ENCODE data around the gene ADAMTS2. TPM values are rescaled to one million over a fixed set of nuclear protein-coding genes. Genes with fewer than 3 reads are reported as not detected.

Gene ADAMTS2
- total and polyA plus RNA-seq, 2 of the 4 experiments (the other 2 are of a cell fraction) = 19.0 to 58.8 TPM

DNA sequence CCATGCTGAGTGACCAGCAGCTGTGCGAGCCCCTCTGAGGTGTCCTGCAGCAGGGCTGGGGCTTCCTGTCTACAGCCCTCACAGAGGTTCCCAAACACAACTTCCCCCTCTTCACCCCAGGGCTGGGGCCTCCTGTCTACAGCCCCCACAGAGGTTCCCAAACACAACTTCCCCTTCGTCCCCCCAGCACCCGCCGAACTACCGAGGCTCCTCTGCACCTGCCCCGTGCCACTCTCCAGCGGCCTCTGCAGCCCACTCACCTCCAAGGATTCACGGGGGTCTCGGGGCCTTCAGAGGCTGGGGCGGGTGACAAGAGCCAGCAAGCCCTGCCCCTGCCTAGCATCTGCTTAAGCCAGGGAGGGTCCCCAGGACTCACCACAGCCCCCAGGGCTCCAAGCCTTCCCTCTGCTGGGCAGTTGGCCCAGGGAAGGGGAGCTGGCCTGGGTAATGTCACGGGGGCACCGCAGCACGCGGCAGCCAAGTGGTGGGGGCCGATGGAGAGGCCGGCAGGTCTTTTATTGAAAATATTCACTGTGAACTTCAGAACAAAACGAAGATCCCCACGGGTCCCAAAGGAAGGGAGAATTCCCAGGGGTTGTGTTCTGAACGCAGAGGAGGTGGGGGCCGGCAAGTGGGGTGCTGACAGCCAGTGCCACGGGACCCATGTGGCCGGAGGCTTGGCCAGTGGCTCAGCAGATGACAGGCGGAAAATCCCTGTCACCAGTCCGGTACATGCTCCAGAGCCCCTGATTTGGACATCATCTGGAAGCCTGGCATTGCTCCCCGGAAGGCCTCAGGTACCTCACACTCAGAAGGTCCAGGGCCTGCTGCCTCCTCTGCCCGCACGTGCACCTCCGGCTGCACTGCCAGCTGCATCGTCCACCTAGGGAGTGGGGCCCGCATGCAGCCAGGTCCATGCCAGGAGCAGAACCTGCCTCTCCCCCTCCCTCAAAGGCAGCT, 125.3 kb downstream of the ADAMTS2 start:
- no peak overlapping the region for H3K18ac ChIP-seq (ENCODE audit: low read depth, low read length)
- dilution Hi-C loops (cut with HindIII; ENCODE audit: low sequenced_read_pairs, unreplicated experiment) (no loop called here), in situ Hi-C loops (cut with MboI; ENCODE audit: low sequenced_read_pairs) (no loop called here), intact Hi-C loops (cut with micrococcal nuclease) (no loop called here)
- no peak overlapping the region for H3K4me2 ChIP-seq (ENCODE audit: low read depth, low read length)
- H3K4me1 ChIP-seq (ENCODE audit: control insufficient read depth, insufficient read depth, low read length) = peaks cover 8% of the 10 kb centered on the region
- 90% methylated on average over 21 of the region's 30 CpGs; no CpG with 5 or more reads in 1 of the 2 experiments for WGBS, 2 experiments (ENCODE audit: extremely low coverage in 2 of 2, insufficient read length in 1 of 2)
- H3K14ac ChIP-seq (replicated peaks; ENCODE audit: low read depth, low read length) = no peak overlapping the region
- H3K9ac ChIP-seq (ENCODE audit: low read depth, low read length) = no peak overlapping the region
- TF ChIP-seq MAZ (IDR thresholded peaks at IDR 0.05; ENCODE audit: borderline replicate concordance, low read depth, low read length) (no peak), MXI1 (IDR thresholded peaks at IDR 0.05; ENCODE audit: borderline replicate concordance, low read depth, low read length) (no peak), RAD21 (IDR thresholded peaks at IDR 0.05; ENCODE audit: low read length) (no peak), RFX5 (IDR thresholded peaks at IDR 0.05; ENCODE audit: low read depth, low read length) (no peak), MAFK (IDR thresholded peaks at IDR 0.05; ENCODE audit: low read depth, low read length) (no peak)
- no peaks in the 10 kb centered on the region for H3K9me3 ChIP-seq (ENCODE audit: control insufficient read depth, insufficient read depth, low read length)
- CTCF ChIA-PET = no interaction called here
- H2AK5ac ChIP-seq (ENCODE audit: low read depth, low read length) = no peak overlapping the region
- no peak overlapping the region for H2BK5ac ChIP-seq (ENCODE audit: low read depth, low read length, poor library complexity, severe bottlenecking)
- no peak overlapping the region for H4K5ac ChIP-seq (ENCODE audit: low read depth, low read length)
- no peak overlapping the region for H3K4ac ChIP-seq (ENCODE audit: low read depth, low read length)
- ATAC-seq (ENCODE audit: low read depth) (no peak), DNase-seq (no peak)
- no peak overlapping the region for H3K27ac ChIP-seq (ENCODE audit: insufficient read depth, low read length)
- H4K91ac ChIP-seq (ENCODE audit: insufficient read depth, low read depth, low read length) = no peak overlapping the region
- no peak overlapping the region for H3K4me3 ChIP-seq (ENCODE audit: insufficient read depth, low read depth, low read length)
- POLR2A ChIA-PET (ENCODE audit: unreplicated experiment) = no interaction called here
- H3K23ac ChIP-seq (ENCODE audit: low read depth, low read length) = no peak overlapping the region
- H3K56ac ChIP-seq (ENCODE audit: extremely low read depth, insufficient read depth, low read length) = no peak overlapping the region
- no TSS peak for BruUV-seq (replicated peaks)
- H2BK20ac ChIP-seq (ENCODE audit: low read depth, low read length) = no peak overlapping the region
- H3K36me3 ChIP-seq (ENCODE audit: control insufficient read depth, insufficient read depth, low read length) = peaks cover 5% of the 10 kb centered on the region
- peaks cover 7% of the 10 kb centered on the region for H3K9me1 ChIP-seq (ENCODE audit: insufficient read depth, low read length)
- H2BK120ac ChIP-seq (ENCODE audit: low read depth, low read length) = no peak overlapping the region
- H3K27me3 ChIP-seq (ENCODE audit: control insufficient read depth, insufficient read depth, low read length) = no peaks in the 10 kb centered on the region
- peaks cover 14% of the 10 kb centered on the region for H4K20me1 ChIP-seq (ENCODE audit: insufficient read depth, low read length)
- no peak overlapping the region for H4K8ac ChIP-seq (ENCODE audit: low read depth in 2 of 2, low read length in 2 of 2)
- H2AK9ac ChIP-seq (replicated peaks; ENCODE audit: low read depth, low read length, poor library complexity) = no peak overlapping the region
- H3K79me1 ChIP-seq (ENCODE audit: low read depth in 1 of 2, low read length in 2 of 2) = peaks cover 7 to 40% of the 10 kb centered on the region in 2 experiments
- no peak overlapping the region for H2BK15ac ChIP-seq (ENCODE audit: low read depth, low read length)
- no peak overlapping the region for H2AFZ ChIP-seq (replicated peaks; ENCODE audit: low read length, poor library complexity)
